Natural killer cell (primary cell): ENCODE results near the gene KCNAB2. TPM values are rescaled to one million over a fixed set of nuclear protein-coding genes. Genes with fewer than 3 reads are reported as not detected.

Source experiments
- ATAC-seq, 3 donors: fragments of 150-1000 bp in 2 of 3; fragments of 200-7000 bp in 1 of 3; cut with Tn5 transposase; 1 replicate in 1 of 3; 2 replicates in 2 of 3; pipeline ENCODE4 v1.10.0; 2021; ENCODE audit warnings: mild to moderate bottlenecking in 2 of 3, moderate library complexity in 2 of 3
- DNase-seq, 2 donors: peaks; one replicate each; pipeline versions ENCODE4 v3.0.0 to v3.0.0-alpha.2; 2013 to 2021; ENCODE audit warnings: mixed read lengths in 1 of 2
- H3K27ac ChIP-seq: one replicate; pipeline ENCODE4 v1.5.1; 2013; ENCODE audit warnings: mild to moderate bottlenecking, low read length
- H3K27me3 ChIP-seq: one replicate; pipeline ENCODE4 v1.6.1; 2013; ENCODE audit warnings: low read length; ENCODE audit not compliant: control insufficient read depth, insufficient read depth
- H3K36me3 ChIP-seq: one replicate; pipeline ENCODE4 v1.6.1; 2013; ENCODE audit warnings: low read length; ENCODE audit not compliant: control insufficient read depth, insufficient read depth
- H3K4me1 ChIP-seq: one replicate; pipeline ENCODE4 v1.6.1; 2013; ENCODE audit warnings: low read length; ENCODE audit not compliant: control insufficient read depth, insufficient read depth
- H3K4me3 ChIP-seq: one replicate; pipeline ENCODE4 v1.5.1; 2013; ENCODE audit warnings: low read length
- H3K9me3 ChIP-seq: one replicate; pipeline ENCODE4 v1.6.1; 2013; ENCODE audit warnings: low read length; ENCODE audit not compliant: control insufficient read depth, insufficient read depth
- H3K27ac Mint-ChIP-seq, 2 donors: one replicate each; pipeline ENCODE4 v1.8.0; 2022; ENCODE audit warnings: mild to moderate bottlenecking in 2 of 2, mixed read lengths in 2 of 2, moderate library complexity in 1 of 2
- H3K27me3 Mint-ChIP-seq, 2 donors: one replicate each; pipeline ENCODE4 v1.8.0; 2022; ENCODE audit warnings: low read depth in 2 of 2, mixed read lengths in 2 of 2
- H3K36me3 Mint-ChIP-seq: one replicate; pipeline ENCODE4 v1.8.0; 2022; ENCODE audit warnings: mixed read lengths
- H3K4me1 Mint-ChIP-seq, 2 donors: one replicate each; pipeline ENCODE4 v1.8.0; 2022; ENCODE audit warnings: mixed read lengths in 2 of 2
- H3K4me3 Mint-ChIP-seq: one replicate; pipeline ENCODE4 v1.8.0; 2022; ENCODE audit warnings: mild to moderate bottlenecking, moderate library complexity, mixed read lengths
- H3K9me3 Mint-ChIP-seq, 2 donors: one replicate each; pipeline ENCODE4 v1.8.0; 2022; ENCODE audit warnings: mixed read lengths in 2 of 2
- CTCF ChIP-seq: fragments of 200-600 bp; IDR thresholded peaks from one replicate; pipeline ENCODE4 v1.8.0; 2022; ENCODE audit warnings: antibody characterized with exemption
- WGBS: methylation state at CpG from one replicate; pipeline ENCODE4 v1.1.7; 2013; ENCODE audit warnings: missing lambda C conversion rate; ENCODE audit not compliant: insufficient coverage; 5-methylcytosine and 5-hydroxymethylcytosine counted together
- intact Hi-C: fragments of 100-400 bp; cut with micrococcal nuclease; formaldehyde crosslinking; loops from one replicate; pipeline ENCODE4 v1.14.2; 2022
- total RNA-seq, 4 donors: library from RNA; stranded (reverse); fragments of 120-200 nt in 1 of 4; gene quantifications; one replicate each; pipeline versions ENCODE4 v1.2.3 to v1.2.4, GENCODE V29; 2013 to 2022

KCNAB2 gene
- total RNA-seq, 3 donors from 2014 or later (not counting 1 experiment from before 2014, with no cell fraction given) = 387 to 749 (median 430) TPM

DNA sequence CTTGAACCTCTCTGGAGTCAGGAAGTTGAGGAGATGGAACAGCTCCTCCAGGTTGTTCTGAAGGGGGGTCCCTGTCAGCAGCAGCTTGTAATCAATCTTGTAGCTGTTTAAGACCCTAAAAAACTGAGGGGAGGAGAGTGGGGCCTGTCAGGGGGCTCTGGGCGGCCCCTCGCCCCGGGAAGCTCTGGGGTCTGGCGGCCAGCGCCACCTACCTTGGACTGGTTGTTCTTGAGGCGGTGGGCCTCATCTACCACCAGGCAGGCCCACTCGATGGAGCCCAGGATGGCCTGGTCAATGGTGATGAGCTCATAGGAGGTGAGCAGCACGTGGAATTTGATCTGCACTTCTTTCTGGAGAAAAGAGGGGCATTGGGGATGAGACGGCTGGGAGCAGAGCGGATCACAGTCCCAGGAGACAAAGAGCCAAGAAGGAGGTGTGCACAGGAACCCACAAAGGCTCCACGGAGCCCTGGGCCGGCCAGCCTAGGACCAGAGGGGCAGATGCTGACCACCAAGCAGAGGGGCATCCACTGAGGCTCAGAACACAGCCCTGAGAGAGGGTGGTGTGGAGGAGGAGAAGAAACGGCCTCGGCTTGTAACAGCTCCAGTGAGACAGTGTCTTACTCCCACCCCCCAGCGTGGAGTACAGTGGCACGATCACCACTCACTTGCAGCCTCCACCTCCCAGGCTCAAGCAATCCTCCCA lies 91.0 kb downstream of the KCNAB2 start:
- Mint-ChIP-seq H3K9me3 (no peaks in the 10 kb centered on the region), H3K4me3 (no peak overlapping the region), H3K27me3 (no peaks in the 10 kb centered on the region), H3K36me3 (no peaks in the 10 kb centered on the region), H3K27ac (no peak overlapping the region), H3K4me1 (no peaks in the 10 kb centered on the region)
- Histone ChIP-seq H3K36me3 (no peaks in the 10 kb centered on the region), H3K27ac (no peak overlapping the region), H3K4me3 (no peak overlapping the region), H3K27me3 (no peaks in the 10 kb centered on the region), H3K9me3 (no peaks in the 10 kb centered on the region), H3K4me1 (no peaks in the 10 kb centered on the region)
- intact Hi-C loops = no loop called here
- DNase-seq (no peak), ATAC-seq (no peak)
- no peak for TF ChIP-seq CTCF
- WGBS = 85% methylated on average over 15 of the region's 16 CpGs

- ATAC-seq = no peak
- WGBS = 71% methylated on average over 5 of the region's 5 CpGs
- H3K27me3 Mint-ChIP-seq = no peaks in the 10 kb centered on the region
Measured at GRCh38 chr1:6137758-6138157, 92.1 kb downstream of the KCNAB2 start.

DNA sequence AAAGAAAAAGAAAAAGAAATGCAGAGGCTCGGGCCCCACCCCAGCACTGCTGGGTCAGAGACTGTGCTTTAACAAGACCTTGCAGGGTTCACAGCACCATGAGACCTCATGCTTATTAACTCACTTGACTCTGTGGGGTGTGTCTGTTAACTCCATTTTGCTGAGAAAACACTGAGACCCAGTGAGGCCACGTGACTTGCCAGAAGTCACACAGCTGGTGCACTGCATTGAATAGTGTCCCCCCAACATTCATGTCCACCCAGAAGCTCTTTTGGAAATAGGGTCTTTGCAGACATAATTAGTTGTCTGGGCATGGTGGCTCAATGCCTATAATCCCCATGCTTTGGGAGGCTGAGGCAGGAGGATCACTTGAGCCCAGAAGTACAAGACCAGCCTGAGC lies 94.7 kb downstream of the KCNAB2 start:
- no peak overlapping the region for H3K27ac Mint-ChIP-seq
- no peaks in the 10 kb centered on the region for H3K27me3 ChIP-seq
- no peak overlapping the region for H3K4me3 ChIP-seq
- no peaks in the 10 kb centered on the region for H3K4me1 Mint-ChIP-seq
- H3K4me1 ChIP-seq = no peaks in the 10 kb centered on the region
- no peaks in the 10 kb centered on the region for H3K27me3 Mint-ChIP-seq
- intact Hi-C loops = no loop called here
- no peaks in the 10 kb centered on the region for H3K9me3 Mint-ChIP-seq
- TF ChIP-seq CTCF = no peak
- no peak for DNase-seq
- no peak overlapping the region for H3K27ac ChIP-seq
- H3K36me3 Mint-ChIP-seq = no peaks in the 10 kb centered on the region
- no peak overlapping the region for H3K4me3 Mint-ChIP-seq
- no peaks in the 10 kb centered on the region for H3K9me3 ChIP-seq
- 95% methylated on average over 2 of the region's 2 CpGs for WGBS
- ATAC-seq = no peak
- H3K36me3 ChIP-seq = no peaks in the 10 kb centered on the region

More at GRCh38 chr1:6137758-6138157, 92.1 kb downstream of the KCNAB2 start:
- TF ChIP-seq CTCF = no peak
- Histone ChIP-seq H3K27me3 (no peaks in the 10 kb centered on the region), H3K27ac (no peak overlapping the region), H3K4me1 (no peaks in the 10 kb centered on the region), H3K9me3 (no peaks in the 10 kb centered on the region), H3K4me3 (no peak overlapping the region), H3K36me3 (no peaks in the 10 kb centered on the region)
- intact Hi-C loops = no loop called here
- Mint-ChIP-seq H3K9me3 (no peaks in the 10 kb centered on the region), H3K4me1 (no peaks in the 10 kb centered on the region), H3K4me3 (no peak overlapping the region), H3K27ac (no peak overlapping the region), H3K36me3 (no peaks in the 10 kb centered on the region)
- DNase-seq = no peak

- H3K27ac Mint-ChIP-seq = no peak overlapping the region
- 17% methylated on average over 6 of the region's 7 CpGs for WGBS
- no peaks in the 10 kb centered on the region for H3K36me3 Mint-ChIP-seq
- no peaks in the 10 kb centered on the region for H3K27me3 ChIP-seq
- H3K27ac ChIP-seq = no peak overlapping the region
- H3K27me3 Mint-ChIP-seq = no peaks in the 10 kb centered on the region
- no peak for TF ChIP-seq CTCF
- H3K4me1 ChIP-seq = no peaks in the 10 kb centered on the region
- intact Hi-C loops = no loop called here
- H3K4me1 Mint-ChIP-seq = no peaks in the 10 kb centered on the region
- no peaks in the 10 kb centered on the region for H3K9me3 ChIP-seq
- no peak overlapping the region for H3K4me3 ChIP-seq
- H3K4me3 Mint-ChIP-seq = no peak overlapping the region
- no peaks in the 10 kb centered on the region for H3K9me3 Mint-ChIP-seq
- no peaks in the 10 kb centered on the region for H3K36me3 ChIP-seq
- DNase-seq (peak in 1 of 2 donors; percentile 25), ATAC-seq (peak in 1 of 3 donors; percentile 33)
Measured at GRCh38 chr1:6141592-6141991, 95.9 kb downstream of the KCNAB2 start.
